Fibroblast of lung (primary cell): ENCODE measurements around the gene CDH9. TPM values are rescaled to one million over a fixed set of nuclear protein-coding genes. Genes with fewer than 3 reads are reported as not detected.

Experiments
- DNase-seq, 2 donors: peaks; one replicate each; pipeline versions ENCODE4 v3.0.0 to v3.0.0-alpha.2; 2010; ENCODE audit warnings: low read depth in 2 of 2
- H2AFZ ChIP-seq: 2 replicates; pipeline ENCODE4 v1.5.1; 2012; ENCODE audit warnings: low read length, control low read depth, inconsistent platforms
- H3K27ac ChIP-seq: 2 replicates; pipeline ENCODE4 v1.5.1; 2011; ENCODE audit warnings: low read length, control low read depth; ENCODE audit not compliant: insufficient read depth
- H3K27me3 ChIP-seq: 2 replicates; pipeline ENCODE4 v1.5.1; 2011; ENCODE audit warnings: mild to moderate bottlenecking, low read length; ENCODE audit not compliant: control insufficient read depth, insufficient read depth
- H3K36me3 ChIP-seq: 2 replicates; pipeline ENCODE4 v1.5.1; 2011; ENCODE audit warnings: low read length; ENCODE audit not compliant: control insufficient read depth, insufficient read depth
- H3K4me1 ChIP-seq: 2 replicates; pipeline ENCODE4 v1.5.1; 2011; ENCODE audit warnings: low read length; ENCODE audit not compliant: control insufficient read depth, insufficient read depth; ENCODE audit errors: extremely low read depth
- H3K4me2 ChIP-seq: 2 replicates; pipeline ENCODE4 v1.5.1; 2011; ENCODE audit warnings: low read length, control low read depth; ENCODE audit not compliant: insufficient read depth; ENCODE audit errors: extremely low read depth
- H3K4me3 ChIP-seq, 4 experiments: fragments of 200-600 bp in 1 of 4; sonication (generic) in 1 of 4; replicated peaks in 1 of 4; 2 replicates each; pipeline ENCODE4 v1.5.1; 2011 to 2016; ENCODE audit warnings: low read length in 4 of 4, low read depth in 3 of 4, mild to moderate bottlenecking in 3 of 4, control low read depth in 2 of 4, inconsistent platforms in 1 of 4, mixed read lengths in 1 of 4; ENCODE audit not compliant: insufficient read depth in 1 of 4; ENCODE audit errors: control extremely low read depth in 1 of 4
- H3K79me2 ChIP-seq: 2 replicates; pipeline ENCODE4 v1.5.1; 2012; ENCODE audit warnings: mild to moderate bottlenecking, low read length, inconsistent platforms; ENCODE audit not compliant: control insufficient read depth, insufficient read depth
- H3K9ac ChIP-seq: 2 replicates; pipeline ENCODE4 v1.5.1; 2011; ENCODE audit warnings: mild to moderate bottlenecking, low read length, control low read depth; ENCODE audit not compliant: insufficient read depth
- H3K9me3 ChIP-seq: 2 replicates; pipeline ENCODE4 v1.5.1; 2012; ENCODE audit warnings: low read depth, low read length; ENCODE audit not compliant: control insufficient read depth, insufficient read depth
- H4K20me1 ChIP-seq: 2 replicates; pipeline ENCODE4 v1.5.1; 2011; ENCODE audit warnings: low read length; ENCODE audit not compliant: control insufficient read depth, insufficient read depth; ENCODE audit errors: extremely low read depth
- CTCF ChIP-seq, 2 donors: IDR thresholded peaks in 1 of 2; conservative IDR thresholded peaks in 1 of 2; 1 replicate in 1 of 2; 2 replicates in 1 of 2; pipeline ENCODE4 v1.5.1; 2011 to 2012; ENCODE audit warnings: low read length in 2 of 2, control low read depth in 1 of 2, inconsistent platforms in 1 of 2, low read depth in 1 of 2, mild to moderate bottlenecking in 1 of 2
- EZH2 ChIP-seq: IDR thresholded peaks from 2 replicates; pipeline ENCODE4 v1.5.1; 2012; ENCODE audit warnings: low read length, control low read depth, mild to moderate bottlenecking; ENCODE audit errors: missing control alignments
- polyA plus RNA-seq, 2 donors: library from polyadenylated mRNA; depleted of rRNA in 1 of 2; stranded (reverse) in 1 of 2; unstranded in 1 of 2; fragments of >200 nt; gene quantifications; 2 replicates each; pipeline ENCODE4 v1.2.1, GENCODE V29; 2011 to 2012; ENCODE audit warnings: missing spikeins in 1 of 2
- total RNA-seq: library from RNA; depleted of rRNA; stranded (reverse); fragments of >200 nt; gene quantifications from 2 replicates; pipeline ENCODE4 v1.2.1, GENCODE V29; 2014

CDH9 gene
- total and polyA plus RNA-seq, 2 donors (not counting 1 experiment from before 2014, with no cell fraction given): not detected

- DNase-seq: peak in 1 of 2 donors; percentile 6
- Histone ChIP-seq H3K27me3 (no peaks in the 10 kb centered on the region), H3K4me1 (no peaks in the 10 kb centered on the region), H3K4me3 (no peak overlapping the region), H3K79me2 (no peaks in the 10 kb centered on the region), H3K9me3 (no peaks in the 10 kb centered on the region), H4K20me1 (no peaks in the 10 kb centered on the region), H3K9ac (no peak overlapping the region), H3K4me2 (no peak overlapping the region), H2AFZ (no peak overlapping the region), H3K27ac (no peak overlapping the region), H3K36me3 (no peaks in the 10 kb centered on the region)
- TF ChIP-seq CTCF (conservative IDR thresholded peaks at IDR 0.05 in 1 of 2, IDR thresholded peaks at IDR 0.05 in 1 of 2; ENCODE audit: low read depth in 1 of 2, low read length in 2 of 2) (no peak), EZH2 (no peak)
These were observed 92.5 kb downstream of the CDH9 start for GRCh38 chr5:26945901-26946300.

- Histone ChIP-seq H3K27me3 (no peaks in the 10 kb centered on the region), H3K79me2 (no peaks in the 10 kb centered on the region), H2AFZ (no peak overlapping the region), H3K27ac (no peak overlapping the region), H4K20me1 (no peaks in the 10 kb centered on the region), H3K4me2 (no peak overlapping the region), H3K9me3 (no peaks in the 10 kb centered on the region), H3K9ac (no peak overlapping the region), H3K4me3 (no peak overlapping the region), H3K4me1 (no peaks in the 10 kb centered on the region), H3K36me3 (no peaks in the 10 kb centered on the region)
- TF ChIP-seq EZH2 (no peak), CTCF (conservative IDR thresholded peaks at IDR 0.05 in 1 of 2, IDR thresholded peaks at IDR 0.05 in 1 of 2; ENCODE audit: low read depth in 1 of 2, low read length in 2 of 2) (no peak)
- DNase-seq: peak; percentile 12 to 22
These were observed 95.9 kb downstream of the CDH9 start for GRCh38 chr5:26942481-26942880.

- Histone ChIP-seq H3K79me2 (no peaks in the 10 kb centered on the region), H3K4me3 (no peak overlapping the region), H3K4me2 (no peak overlapping the region), H3K36me3 (no peaks in the 10 kb centered on the region), H4K20me1 (no peaks in the 10 kb centered on the region), H2AFZ (no peak overlapping the region), H3K4me1 (no peaks in the 10 kb centered on the region), H3K27me3 (no peaks in the 10 kb centered on the region), H3K9me3 (no peaks in the 10 kb centered on the region), H3K27ac (no peak overlapping the region), H3K9ac (no peak overlapping the region)
- peak in 1 of 2 donors; percentile 9 for DNase-seq
- TF ChIP-seq CTCF (conservative IDR thresholded peaks at IDR 0.05 in 1 of 2, IDR thresholded peaks at IDR 0.05 in 1 of 2; ENCODE audit: low read depth in 1 of 2, low read length in 2 of 2): no peak
- TF ChIP-seq EZH2: no peak
These were observed 97.4 kb downstream of the CDH9 start for GRCh38 chr5:26940994-26941393.
